SK-N-SH (cell line): Measurements from ENCODE around the gene NANOS3. TPM values are rescaled to one million over a fixed set of nuclear protein-coding genes. Genes with fewer than 3 reads are reported as not detected.

Experiments used
- CTCF ChIA-PET: fragments of 300-600, 350-600 bp; formaldehyde crosslinking; extraction: SDS; loops from one replicate; lab custom pipeline; 2021; lab: Yijun Ruan, JAX
- POLR2A ChIA-PET: fragments of 350-600 bp; sonication (Branson Sonifier 250); formaldehyde crosslinking; extraction: SDS; loops from one replicate; lab custom pipeline; 2020; ENCODE audit warnings: antibody characterized with exemption, inconsistent platforms; lab: Yijun Ruan, JAX
- DNase-seq: peaks from one replicate; pipeline ENCODE4 v3.0.0; 2012
- H2AFZ ChIP-seq: fragments of 200-600 bp; sonication (generic); 2 replicates; pipeline ENCODE4 v1.8.1; 2016; ENCODE audit warnings: antibody characterized with exemption, mild to moderate bottlenecking, low read depth
- H3F3A ChIP-seq: fragments of 200-600 bp; sonication (generic); replicated peaks from 2 replicates; pipeline ENCODE3; 2016; ENCODE audit warnings: antibody characterized with exemption, mild to moderate bottlenecking; ENCODE audit not compliant: insufficient read depth
- H3K27ac ChIP-seq, 2 experiments: fragments of 200-500 bp in 1 of 2; fragments of 200-600 bp in 1 of 2; sonication (Bioruptor generic) in 1 of 2; sonication (generic), shearing (Covaris generic) in 1 of 2; 2 replicates each; pipeline versions ENCODE4 v1.5.1 to v1.6.1; 2014 to 2016; ENCODE audit warnings: low read depth in 2 of 2, inconsistent platforms in 1 of 2, low read length in 1 of 2, mild to moderate bottlenecking in 1 of 2, mixed read lengths in 1 of 2
- H3K27me3 ChIP-seq: fragments of 200-600 bp; sonication (generic), shearing (Covaris generic); 2 replicates; pipeline ENCODE4 v1.6.1; 2016; ENCODE audit warnings: mixed run types; ENCODE audit not compliant: insufficient read depth
- H3K36me3 ChIP-seq, 2 experiments: fragments of 200-500 bp in 1 of 2; fragments of 200-600 bp in 1 of 2; sonication (Bioruptor generic) in 1 of 2; sonication (generic) in 1 of 2; replicated peaks in 1 of 2; 2 replicates each; pipeline versions ENCODE3 to v1.5.1; 2014 to 2016; ENCODE audit warnings: low read length in 1 of 2, mild to moderate bottlenecking in 1 of 2; ENCODE audit not compliant: insufficient read depth in 2 of 2, control insufficient read depth in 1 of 2
- H3K4me1 ChIP-seq, 2 experiments: fragments of 200-500 bp in 1 of 2; fragments of 200-600 bp in 1 of 2; sonication (Bioruptor generic) in 1 of 2; sonication (generic), shearing (Covaris generic) in 1 of 2; 2 replicates each; pipeline versions ENCODE4 v1.5.1 to v1.6.1; 2014 to 2016; ENCODE audit warnings: low read depth in 1 of 2, low read length in 1 of 2, mixed run types in 1 of 2; ENCODE audit not compliant: insufficient read depth in 2 of 2, control insufficient read depth in 1 of 2
- H3K4me2 ChIP-seq: fragments of 200-600 bp; sonication (generic), shearing (Covaris generic); 2 replicates; pipeline ENCODE4 v1.6.1; 2017; ENCODE audit warnings: mixed run types
- H3K4me3 ChIP-seq, 2 experiments: fragments of 200-500 bp in 1 of 2; fragments of 200-600 bp in 1 of 2; sonication (Bioruptor generic) in 1 of 2; sonication (generic), shearing (Covaris generic) in 1 of 2; 2 replicates each; pipeline versions ENCODE4 v1.5.1 to v1.8.1; 2014 to 2016; ENCODE audit warnings: low read depth in 2 of 2, inconsistent platforms in 1 of 2, low read length in 1 of 2, mild to moderate bottlenecking in 1 of 2, mixed read lengths in 1 of 2, moderate library complexity in 1 of 2
- H3K79me2 ChIP-seq: fragments of 200-600 bp; sonication (generic); 2 replicates; pipeline ENCODE4 v1.8.1; 2017; ENCODE audit warnings: mild to moderate bottlenecking; ENCODE audit not compliant: insufficient read depth
- H3K9ac ChIP-seq: fragments of 200-600 bp; sonication (generic); 2 replicates; pipeline ENCODE4 v1.6.1; 2017; ENCODE audit warnings: mixed run types
- H3K9me2 ChIP-seq: fragments of 200-600 bp; sonication (generic); 2 replicates; pipeline ENCODE4 v1.6.1; 2017; ENCODE audit warnings: mixed run types
- H3K9me3 ChIP-seq: fragments of 200-600 bp; sonication (generic); 2 replicates; pipeline ENCODE4 v1.6.1; 2017; ENCODE audit warnings: mixed run types, mild to moderate bottlenecking, moderate library complexity
- H4K20me1 ChIP-seq: fragments of 200-600 bp; sonication (generic); 2 replicates; pipeline ENCODE4 v1.6.1; 2017; ENCODE audit warnings: mild to moderate bottlenecking, mixed run types; ENCODE audit not compliant: insufficient read depth
- CHD2 ChIP-seq: fragments of 150-350 bp; IDR thresholded peaks from 2 replicates; pipeline ENCODE4 v1.6.1; 2018; ENCODE audit warnings: low read length; ENCODE audit not compliant: partially characterized antibody
- ELF1 ChIP-seq: IDR thresholded peaks from 2 replicates; pipeline ENCODE4 v1.4.0; 2012
- FOSL2 ChIP-seq: IDR thresholded peaks from 2 replicates; pipeline ENCODE4 v1.4.0; 2012; ENCODE audit warnings: low read depth, mild to moderate bottlenecking, moderate library complexity, borderline replicate concordance
- FOXJ3 ChIP-seq: sonication (generic); formaldehyde crosslinking; IDR thresholded peaks from 2 replicates; pipeline ENCODE4 v1.5.1; 2020; ENCODE audit warnings: mild to moderate bottlenecking, missing genetic modification reagents
- NFIC ChIP-seq: IDR thresholded peaks from 2 replicates; pipeline ENCODE4 v1.4.0; 2012; ENCODE audit warnings: borderline replicate concordance
- RAD21 ChIP-seq: IDR thresholded peaks from 2 replicates; pipeline ENCODE4 v1.6.1; 2012; ENCODE audit warnings: mild to moderate bottlenecking, low read length
- SIN3A ChIP-seq: IDR thresholded peaks from 2 replicates; pipeline ENCODE4 v1.6.1; 2012; ENCODE audit warnings: low read depth, mild to moderate bottlenecking, low read length, moderate library complexity, borderline replicate concordance
- SMC3 ChIP-seq: IDR thresholded peaks from 2 replicates; pipeline ENCODE4 v1.6.1; 2012; ENCODE audit warnings: low read depth, low read length, improper control_type of control experiment
- WGBS: methylation state at CpG from one replicate; pipeline ENCODE4 v1.1.6; 2017; ENCODE audit warnings: low lambda C conversion rate; 5-methylcytosine and 5-hydroxymethylcytosine counted together
- polyA plus RNA-seq, 3 experiments: library from polyadenylated mRNA; depleted of rRNA; stranded (reverse); fragments of >200 nt; gene quantifications; 2 replicates each; pipeline ENCODE4 v1.2.3, GENCODE V29; 2012
- TF ChIP-seq, protein P1 (sequence below): IDR thresholded peaks from 2 replicates; pipeline ENCODE4 v1.4.0; 2012; ENCODE audit warnings: low read depth, borderline replicate concordance
- TF ChIP-seq, protein P2 (sequence below): IDR thresholded peaks from 2 replicates; pipeline ENCODE4; 2012

Gene NANOS3
- polyA plus RNA-seq, 1 of the 3 experiments (the other 2 are of a cell fraction), result 0.53 TPM

DNA sequence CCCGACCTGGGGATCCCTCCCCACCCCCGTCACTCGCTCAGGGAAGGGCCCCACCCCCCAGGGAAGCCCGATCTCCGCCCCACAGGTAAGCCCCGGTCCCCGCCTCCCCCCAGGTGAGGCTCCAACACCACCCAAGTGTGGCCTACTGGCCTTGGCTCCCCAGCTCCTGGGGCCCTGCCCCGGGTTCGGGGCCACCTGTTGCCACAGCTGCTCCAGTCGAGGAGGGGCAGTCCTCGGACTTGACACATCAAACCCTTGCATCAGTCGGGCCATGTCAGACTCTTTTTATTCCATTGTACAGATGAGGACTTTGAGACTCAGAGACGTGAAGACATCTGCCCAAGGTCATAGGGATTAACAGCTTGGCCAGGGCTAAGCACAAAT lies 29.6 kb downstream of the NANOS3 start:
- Histone ChIP-seq H3K4me2 (peak overlapping the region; percentile 83), H3K9me2 (no peaks in the 10 kb centered on the region), H3K36me3 (peaks cover 0 to 2% of the 10 kb centered on the region in 2 experiments), H2AFZ (peak overlapping the region; percentile 91; the same call in 1 of the 2 replicates), H3K27ac (no peak overlapping the region; a peak in 1 of 4 replicates), H4K20me1 (no peaks in the 10 kb centered on the region), H3F3A (peaks cover 6% of the 10 kb centered on the region), H3K4me1 (peaks cover 0 to 9% of the 10 kb centered on the region in 2 experiments; a peak in 1 of 4 replicates), H3K9ac (peak overlapping the region; percentile 75), H3K4me3 (peak overlapping the region; percentile 65 to 79), H3K79me2 (0 out of 2 replicates have a peak, but pooled peaks cover 10% of the 10 kb centered on the region), H3K27me3 (no peaks in the 10 kb centered on the region), H3K9me3 (no peaks in the 10 kb centered on the region)
- DNase-seq, result peak; percentile 56
- POLR2A ChIA-PET, result no interaction called here
- no peak for TF ChIP-seq SMC3
- no peak for TF ChIP-seq RAD21
- no peak for TF ChIP-seq ELF1
- no peak for TF ChIP-seq FOXJ3
- TF ChIP-seq CHD2, result no peak
- TF ChIP-seq, protein P1, sequence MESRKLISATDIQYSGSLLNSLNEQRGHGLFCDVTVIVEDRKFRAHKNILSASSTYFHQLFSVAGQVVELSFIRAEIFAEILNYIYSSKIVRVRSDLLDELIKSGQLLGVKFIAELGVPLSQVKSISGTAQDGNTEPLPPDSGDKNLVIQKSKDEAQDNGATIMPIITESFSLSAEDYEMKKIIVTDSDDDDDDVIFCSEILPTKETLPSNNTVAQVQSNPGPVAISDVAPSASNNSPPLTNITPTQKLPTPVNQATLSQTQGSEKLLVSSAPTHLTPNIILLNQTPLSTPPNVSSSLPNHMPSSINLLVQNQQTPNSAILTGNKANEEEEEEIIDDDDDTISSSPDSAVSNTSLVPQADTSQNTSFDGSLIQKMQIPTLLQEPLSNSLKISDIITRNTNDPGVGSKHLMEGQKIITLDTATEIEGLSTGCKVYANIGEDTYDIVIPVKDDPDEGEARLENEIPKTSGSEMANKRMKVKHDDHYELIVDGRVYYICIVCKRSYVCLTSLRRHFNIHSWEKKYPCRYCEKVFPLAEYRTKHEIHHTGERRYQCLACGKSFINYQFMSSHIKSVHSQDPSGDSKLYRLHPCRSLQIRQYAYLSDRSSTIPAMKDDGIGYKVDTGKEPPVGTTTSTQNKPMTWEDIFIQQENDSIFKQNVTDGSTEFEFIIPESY, result no peak
- TF ChIP-seq, protein P2, sequence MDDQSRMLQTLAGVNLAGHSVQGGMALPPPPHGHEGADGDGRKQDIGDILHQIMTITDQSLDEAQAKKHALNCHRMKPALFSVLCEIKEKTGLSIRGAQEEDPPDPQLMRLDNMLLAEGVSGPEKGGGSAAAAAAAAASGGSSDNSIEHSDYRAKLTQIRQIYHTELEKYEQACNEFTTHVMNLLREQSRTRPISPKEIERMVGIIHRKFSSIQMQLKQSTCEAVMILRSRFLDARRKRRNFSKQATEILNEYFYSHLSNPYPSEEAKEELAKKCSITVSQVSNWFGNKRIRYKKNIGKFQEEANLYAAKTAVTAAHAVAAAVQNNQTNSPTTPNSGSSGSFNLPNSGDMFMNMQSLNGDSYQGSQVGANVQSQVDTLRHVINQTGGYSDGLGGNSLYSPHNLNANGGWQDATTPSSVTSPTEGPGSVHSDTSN, result no peak
- no peak for TF ChIP-seq SIN3A
- TF ChIP-seq FOSL2, result no peak
- CTCF ChIA-PET, result interaction anchor here (0.9 to 2.3 kb wide), 7 partner anchors 15 to 167 kb away, joined by 3 to 6 read pairs (median 3); partner anchors contain the start of genes IL27RA, MISP3 and PODNL1
- 16% methylated on average over 7 of the region's 13 CpGs for WGBS

DNA sequence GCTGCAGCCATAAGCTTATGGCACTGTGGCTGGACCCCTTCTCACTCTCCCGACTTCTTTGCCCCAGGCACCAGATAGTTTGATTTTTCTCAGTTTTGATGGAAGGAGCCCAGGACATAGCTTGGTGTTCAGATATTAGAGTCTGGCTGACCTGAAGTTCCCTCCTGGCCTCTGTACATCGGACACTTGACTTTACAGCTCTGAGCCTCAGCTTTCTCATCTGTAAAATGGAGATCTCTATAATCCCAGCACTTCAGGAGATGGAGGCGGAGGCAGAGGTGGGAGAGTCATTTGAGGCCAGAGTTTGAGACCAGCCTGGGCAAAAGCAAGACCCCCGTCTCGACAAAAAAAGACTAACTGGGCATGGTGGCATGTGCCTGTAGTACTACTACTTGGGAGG lies 30.0 kb downstream of the NANOS3 start:
- no peak for TF ChIP-seq NFIC
- Histone ChIP-seq H3K4me1 (peaks cover 0 to 9% of the 10 kb centered on the region in 2 experiments; a peak in 1 of 4 replicates), H3K36me3 (peaks cover 0 to 2% of the 10 kb centered on the region in 2 experiments), H3K27ac (no peak overlapping the region), H4K20me1 (no peaks in the 10 kb centered on the region), H2AFZ (peak overlapping the region; percentile 91; the same call in 1 of the 2 replicates), H3K27me3 (no peaks in the 10 kb centered on the region), H3K9ac (0 out of 2 replicates have a peak overlapping the region, but pooled peaks have one; percentile 75), H3K4me2 (peak overlapping the region; percentile 83), H3K4me3 (peak overlapping the region; percentile 65 to 79), H3K9me2 (no peaks in the 10 kb centered on the region), H3K9me3 (no peaks in the 10 kb centered on the region), H3F3A (peaks cover 6% of the 10 kb centered on the region), H3K79me2 (0 out of 2 replicates have a peak, but pooled peaks cover 10% of the 10 kb centered on the region)
- ChIA-PET CTCF (interaction anchor here (0.9 to 2.3 kb wide), 7 partner anchors 14 to 167 kb away, joined by 3 to 6 read pairs (median 3); partner anchors contain the start of genes IL27RA, MISP3 and PODNL1), POLR2A (no interaction called here)
- 87% methylated on average over 5 of the region's 5 CpGs for WGBS
- DNase-seq, result no peak
